ENCODE measurements around the gene GALNT14.

- no peak for TF ChIP-seq POLR2A (IDR thresholded peaks at IDR 0.05)
- no peak for TF ChIP-seq CTCF (IDR thresholded peaks at IDR 0.05)
Observed at GRCh38 chr2:31047599-31047998, 90.6 kb downstream of the GALNT14 start.
